HT-29 (cell line): ENCODE measurements around the gene STX12. TPM values are rescaled to one million over a fixed set of nuclear protein-coding genes. Genes with fewer than 3 reads are reported as not detected.
"Not testable (repeated sequence)": the region's sequence is repeated elsewhere in the genome, so short reads cannot be mapped to it uniquely, and the experiment has no call there.

ENCODE experiments used
- DNase-seq: peaks from one replicate; pipeline ENCODE4 v3.0.0-alpha.2; 2015; ENCODE audit warnings: low spot score
- total RNA-seq: library from RNA; depleted of rRNA; stranded (reverse); fragments of >200 nt; shearing (Covaris generic); gene quantifications from 2 replicates; pipeline ENCODE4 v1.2.3, GENCODE V29; 2014

STX12 gene
- total RNA-seq, 1 experiment from 2014 or later: 16.3 TPM

DNA sequence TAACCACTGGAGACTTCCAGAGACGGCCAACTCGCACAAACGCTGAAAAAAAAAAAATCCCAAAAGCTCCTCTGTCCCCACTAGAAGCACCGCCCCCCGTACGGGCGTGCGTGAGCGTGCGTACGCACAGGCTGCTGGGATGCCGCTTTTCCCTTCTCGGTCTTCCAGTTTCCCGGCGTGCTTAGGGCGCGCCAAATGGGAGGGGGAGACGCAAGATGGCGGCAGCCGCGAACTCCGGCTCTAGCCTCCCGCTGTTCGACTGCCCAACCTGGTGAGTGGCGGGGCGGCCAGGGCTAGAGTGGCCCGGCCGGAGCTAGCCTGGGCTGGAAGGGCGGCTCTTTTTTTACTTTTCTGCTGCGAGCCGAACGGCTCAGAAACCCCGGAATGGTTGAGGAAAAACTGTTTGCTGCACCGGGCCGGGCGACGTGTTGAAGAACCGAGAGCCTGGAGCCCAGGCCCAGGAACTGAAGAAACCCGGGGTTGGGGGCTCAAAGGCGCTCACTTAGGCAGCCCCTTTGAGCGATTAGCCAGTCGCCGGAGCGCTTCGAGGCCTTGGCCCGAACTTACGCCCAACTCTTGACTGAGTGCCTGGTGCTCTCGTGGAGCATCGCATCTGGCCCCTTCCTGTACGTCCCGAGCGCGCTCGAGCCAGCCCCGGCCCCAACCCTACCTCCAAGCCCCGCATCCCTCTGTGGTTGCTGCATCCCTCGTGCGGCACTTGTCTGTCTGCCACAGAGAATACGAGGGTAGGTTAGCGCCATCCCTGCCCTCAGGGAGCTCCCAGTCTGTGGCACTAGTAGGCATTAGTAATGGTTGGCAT, 57.8 kb downstream of the STX12 start, which contains the start of gene PPP1R8:
Gene PPP1R8, plus strand, starts transcription at position 162 of the 820 bp plus-strand sequence. Its CDS starts 54 bp downstream, at position 216.
- peak; percentile 97 for DNase-seq

DNA sequence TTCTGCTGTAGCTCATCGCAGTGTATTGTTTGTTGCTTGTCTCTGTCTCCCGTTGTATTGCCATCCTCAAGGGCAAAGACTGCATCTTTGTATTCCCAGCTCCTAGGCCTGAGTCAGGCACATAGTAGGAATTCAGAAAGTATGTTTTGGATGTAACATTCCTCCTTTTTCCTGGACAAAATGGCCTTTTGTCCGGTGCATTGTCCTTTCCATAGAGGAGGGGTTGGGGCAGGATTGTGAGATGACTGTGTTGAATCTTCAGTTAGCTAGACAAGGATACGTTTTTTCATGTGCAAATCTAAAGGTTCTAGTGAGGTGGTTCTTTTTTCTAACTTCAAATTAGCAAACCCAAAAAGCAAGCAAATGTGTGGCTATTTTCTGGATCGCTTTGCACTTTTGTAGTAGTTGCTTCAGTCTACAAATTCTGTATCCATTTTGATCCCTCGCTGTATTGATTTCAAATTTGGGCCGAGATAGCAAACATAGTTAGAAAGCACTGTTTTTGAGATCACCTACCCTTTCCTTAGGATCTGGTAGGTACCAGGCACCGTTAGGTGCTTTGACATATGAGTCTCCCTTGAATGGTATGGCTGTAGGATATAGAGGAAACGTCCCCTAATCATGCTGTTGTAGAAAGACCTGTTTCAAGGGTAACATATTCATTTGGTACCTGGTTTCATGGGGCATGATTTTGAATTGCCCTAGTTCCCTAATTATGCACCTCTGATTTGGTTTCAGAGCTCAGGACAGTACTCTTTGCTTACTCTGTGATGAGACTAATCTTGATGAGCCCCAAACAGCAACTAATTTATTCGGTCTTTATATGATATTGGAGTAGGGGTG, 58.8 kb downstream of the STX12 start:
- DNase-seq: peak; percentile 9

DNA sequence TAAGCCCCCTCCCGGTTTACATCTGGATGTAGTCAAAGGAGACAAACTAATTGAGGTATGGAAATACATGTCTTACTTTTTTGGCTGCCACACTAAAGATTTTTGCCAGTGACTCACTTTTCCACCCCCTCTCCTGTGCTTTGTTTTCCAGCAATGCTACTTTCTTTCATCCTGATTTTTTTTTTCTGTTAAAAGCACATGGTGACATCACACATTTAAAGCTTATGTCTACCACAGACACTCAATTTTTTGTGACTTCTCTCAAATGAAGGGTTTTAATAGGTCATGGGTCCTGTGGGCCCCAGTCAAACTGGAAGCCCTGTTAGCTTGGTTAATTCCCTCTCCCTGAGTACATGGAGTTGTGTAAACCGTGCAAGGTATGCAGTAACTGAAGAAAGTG, 59.7 kb downstream of the STX12 start:
- DNase-seq: no peak

DNA sequence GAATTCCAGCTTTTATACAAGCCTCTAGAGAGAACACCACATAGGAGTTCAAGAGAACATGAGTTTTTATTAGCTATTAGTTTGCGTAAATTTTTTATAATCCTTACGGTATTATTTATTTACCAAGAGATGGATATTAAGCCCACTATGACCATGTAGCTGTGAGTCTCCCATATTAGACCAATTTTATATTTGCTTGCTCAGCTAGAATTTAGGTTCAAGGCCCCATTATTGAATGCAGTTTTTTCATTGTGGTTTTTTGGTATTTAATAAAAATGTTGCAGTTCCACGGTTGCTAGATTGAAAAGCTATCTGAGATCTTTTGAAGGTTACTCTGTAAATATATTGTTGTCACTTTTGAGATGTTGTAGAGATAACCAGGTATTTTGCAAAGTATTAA, 60.5 kb downstream of the STX12 start:
- no peak for DNase-seq

DNA sequence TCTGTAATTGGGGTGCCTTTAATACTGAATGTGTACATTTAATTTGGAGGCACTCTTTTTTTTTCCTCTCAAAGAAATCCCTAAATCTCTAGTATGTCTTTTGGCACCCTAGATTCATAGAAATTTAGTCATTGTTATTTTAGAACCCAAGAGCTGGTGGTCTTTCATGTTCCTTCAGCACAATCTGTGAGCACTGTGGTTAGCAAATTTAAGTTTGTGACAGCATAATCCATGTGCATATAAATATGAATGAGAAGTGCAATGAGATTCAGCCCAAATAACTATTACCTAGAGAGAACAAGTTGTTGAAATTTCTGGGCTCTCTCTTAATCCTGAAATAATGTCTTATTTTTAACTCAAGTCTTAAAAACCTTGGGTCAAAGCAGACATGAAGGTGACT, 62.0 kb downstream of the STX12 start:
- DNase-seq: no peak

DNA sequence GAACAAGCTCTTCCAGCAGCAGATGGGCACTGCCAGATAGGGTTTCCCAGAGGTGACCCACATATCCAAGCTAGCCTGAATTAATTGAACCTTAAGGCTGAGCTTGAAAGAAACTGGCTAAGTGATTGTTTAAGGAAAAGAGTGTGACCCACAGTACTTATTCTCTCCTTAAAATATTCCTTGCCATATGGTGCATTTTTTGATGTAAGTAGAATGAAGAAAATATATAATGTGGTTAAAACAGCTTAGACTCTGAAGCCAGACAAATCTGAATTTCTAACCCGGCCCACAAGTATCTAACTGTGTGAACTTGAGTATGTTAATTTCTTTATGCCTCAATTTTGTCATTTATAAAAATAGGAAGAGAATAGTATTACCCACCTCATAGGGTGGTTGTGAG, 62.5 kb downstream of the STX12 start:
- no peak for DNase-seq

DNA sequence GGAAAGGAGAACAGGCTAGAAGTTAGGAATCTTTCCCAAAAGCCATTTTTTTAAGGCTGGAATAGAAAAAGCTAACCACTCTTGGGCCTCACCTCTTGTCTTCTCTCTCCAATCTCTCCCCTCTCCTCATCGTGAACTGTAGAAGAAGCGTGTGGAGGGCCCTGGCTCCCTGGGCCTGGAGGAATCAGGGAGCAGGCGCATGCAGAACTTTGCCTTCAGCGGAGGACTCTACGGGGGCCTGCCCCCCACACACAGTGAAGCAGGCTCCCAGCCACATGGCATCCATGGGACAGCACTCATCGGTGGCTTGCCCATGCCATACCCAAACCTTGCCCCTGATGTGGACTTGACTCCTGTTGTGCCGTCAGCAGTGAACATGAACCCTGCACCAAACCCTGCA, 76.9 kb downstream of the STX12 start:
- DNase-seq: no peak

DNA sequence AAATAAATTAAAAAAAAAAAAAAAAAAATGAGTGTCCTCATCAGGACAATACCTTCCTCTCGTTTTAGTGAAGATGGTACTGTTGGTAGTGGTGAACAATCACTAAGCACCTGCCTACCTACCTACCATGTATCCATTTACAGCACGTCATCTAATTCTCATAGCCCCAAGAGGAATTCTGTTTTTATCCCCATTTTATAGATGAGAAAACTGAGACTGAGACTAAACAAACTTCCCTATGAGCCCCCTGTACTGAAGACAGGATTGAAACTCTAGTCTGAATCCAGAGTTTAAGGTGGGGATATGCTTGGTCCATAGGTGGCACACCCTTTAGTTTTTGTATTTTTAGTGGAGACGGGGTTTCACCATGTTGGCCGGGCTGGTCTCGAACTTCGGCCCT, 82.1 kb downstream of the STX12 start:
- DNase-seq: no peak

DNA sequence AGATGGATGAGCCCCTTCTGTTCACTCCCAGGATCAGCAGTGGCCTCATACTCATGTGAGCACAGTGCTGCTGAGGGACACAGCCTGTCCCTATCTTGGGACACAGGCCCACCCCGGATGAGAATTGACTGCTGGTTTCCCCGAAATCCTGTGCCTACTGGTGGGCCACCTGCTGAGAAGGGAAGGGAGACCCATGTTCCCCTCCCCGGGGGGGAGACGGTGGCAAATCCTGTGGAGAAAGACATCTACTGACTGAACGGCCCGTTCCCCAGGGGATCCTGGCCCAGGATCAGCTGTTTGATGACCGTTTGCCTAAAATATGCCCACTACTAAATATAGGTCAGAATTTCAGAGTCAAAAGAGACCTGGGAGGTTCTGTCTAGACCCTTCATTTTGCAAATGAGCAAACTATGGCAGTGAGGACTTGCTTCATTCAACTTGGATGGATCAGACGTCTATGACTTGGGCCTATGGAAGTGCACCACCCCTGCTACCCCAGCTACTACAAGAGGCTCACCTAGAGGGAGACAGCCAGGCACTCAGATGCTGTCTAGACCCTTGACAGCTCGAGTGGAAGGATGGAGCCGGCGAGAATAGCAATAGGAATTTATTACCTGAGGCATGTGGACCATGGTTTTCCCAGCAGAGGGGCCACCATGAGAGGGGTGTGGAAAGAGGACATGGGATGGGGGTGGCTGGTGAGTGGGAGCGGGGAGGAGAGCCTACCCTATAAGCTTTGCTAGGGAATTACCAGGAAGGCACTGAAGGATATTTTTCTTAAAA, 83.7 kb downstream of the STX12 start:
- no peak for DNase-seq

DNA sequence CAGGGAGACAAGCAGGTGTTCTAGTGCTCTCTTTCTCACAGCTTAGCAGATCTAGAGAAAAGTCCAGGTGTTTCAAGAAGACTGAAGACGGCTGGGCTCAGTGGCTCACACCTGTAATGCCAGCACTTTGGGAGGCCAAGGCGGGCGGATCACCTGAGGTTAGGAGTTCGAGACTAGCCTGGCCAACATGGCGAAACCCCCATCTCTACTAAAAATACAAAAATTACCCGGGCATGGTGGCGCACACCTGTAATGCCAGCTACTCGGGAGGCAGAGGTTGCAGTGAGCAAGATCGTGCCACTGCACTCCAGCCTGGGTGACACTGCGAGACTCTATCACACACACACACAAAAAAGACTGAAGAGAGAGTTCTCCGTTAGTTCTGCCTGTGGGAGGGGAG, 84.5 kb downstream of the STX12 start:
- DNase-seq: not testable (repeated sequence)

DNA sequence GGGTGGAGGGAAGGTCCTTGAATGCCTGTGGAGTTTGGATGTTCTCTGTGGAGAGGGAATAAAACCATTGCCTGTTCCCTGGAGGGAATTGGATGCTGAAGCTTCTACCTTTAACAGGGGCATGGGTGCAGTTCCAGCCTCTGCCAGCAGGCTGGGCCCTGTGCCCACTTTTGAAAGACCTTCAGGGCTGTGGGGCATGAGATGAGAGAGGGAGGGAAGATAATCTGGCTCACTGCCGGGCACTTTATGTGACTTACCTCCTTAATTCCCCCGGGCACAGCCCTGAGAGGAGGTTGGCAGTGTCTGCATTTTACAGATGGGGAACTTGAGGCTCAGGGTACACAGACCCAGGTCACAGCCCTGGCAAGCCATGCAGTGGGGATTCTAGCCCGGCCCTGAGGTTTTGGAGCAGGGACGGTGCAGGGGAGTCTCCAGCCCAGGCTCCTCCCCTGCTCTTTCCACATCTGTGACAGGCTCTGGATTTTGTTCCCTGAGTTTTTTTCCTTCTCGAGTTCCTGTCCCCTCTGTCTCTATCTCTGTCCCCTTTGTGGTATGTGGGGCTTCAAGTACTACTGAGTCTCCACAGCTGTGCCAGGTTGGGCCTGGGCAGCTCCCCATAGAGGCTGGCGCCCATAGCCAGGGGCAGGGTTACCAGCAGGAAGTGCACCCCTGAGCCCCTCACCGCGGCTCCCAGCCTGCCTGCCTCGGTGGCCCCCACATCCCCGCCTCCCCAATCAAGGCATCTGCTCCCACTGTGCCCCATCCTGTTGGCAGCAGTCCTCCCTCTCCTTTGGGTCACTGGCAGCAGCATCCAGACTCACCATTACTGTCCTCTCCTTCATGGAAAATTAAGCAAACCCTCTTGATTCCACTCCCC, 85.3 kb downstream of the STX12 start:
- peak; percentile 92 for DNase-seq

DNA sequence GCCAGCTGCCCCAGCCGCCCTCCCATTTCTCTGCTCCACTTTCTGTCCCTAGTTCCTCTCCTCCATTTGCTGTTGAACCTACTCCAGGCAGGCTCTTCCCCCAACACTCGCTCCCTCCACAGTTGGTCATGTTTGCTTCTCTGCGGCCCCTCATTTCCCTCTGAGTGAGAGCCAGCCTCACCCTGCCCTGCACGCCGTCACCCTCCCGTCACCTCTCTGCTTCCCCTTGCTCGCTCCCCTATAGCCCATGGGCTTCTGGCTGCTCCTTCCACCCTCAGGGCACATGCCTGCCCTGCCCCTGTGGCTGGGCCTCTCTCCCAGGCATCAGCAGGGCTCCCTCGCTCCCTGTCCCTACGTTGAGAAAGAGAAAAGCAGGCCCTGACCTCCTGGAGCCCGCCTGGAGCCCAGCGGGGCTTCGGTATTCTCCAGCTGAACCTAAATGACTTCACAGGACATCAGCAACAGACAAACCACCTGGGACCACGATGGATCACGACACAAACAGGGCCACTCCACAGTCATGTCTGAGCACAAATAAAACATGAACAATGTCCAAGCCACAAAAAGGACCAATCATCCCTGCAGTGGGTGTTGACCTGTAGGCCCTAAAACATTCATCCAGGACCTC, 86.0 kb downstream of the STX12 start:
- DNase-seq: no peak

DNA sequence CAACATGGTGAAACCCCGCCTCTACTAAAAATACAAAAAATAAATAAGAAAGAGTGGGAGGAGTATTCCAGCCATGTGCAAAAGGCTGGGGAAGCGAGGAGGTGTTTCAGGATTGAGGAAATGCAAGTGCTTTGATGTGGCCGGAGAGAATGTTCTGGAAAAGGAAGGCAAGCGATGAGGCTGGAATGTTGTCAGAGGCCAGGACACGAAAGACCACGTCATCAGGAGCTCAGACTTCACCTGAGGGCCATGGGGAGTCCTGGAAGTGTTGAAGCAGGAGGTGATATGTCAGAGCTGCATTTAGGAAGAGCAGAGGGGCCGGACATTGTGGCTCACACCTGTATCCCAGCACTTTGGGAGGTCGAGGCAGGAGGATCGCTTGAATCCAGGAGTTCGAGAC, 88.4 kb downstream of the STX12 start:
- DNase-seq: no peak

DNA sequence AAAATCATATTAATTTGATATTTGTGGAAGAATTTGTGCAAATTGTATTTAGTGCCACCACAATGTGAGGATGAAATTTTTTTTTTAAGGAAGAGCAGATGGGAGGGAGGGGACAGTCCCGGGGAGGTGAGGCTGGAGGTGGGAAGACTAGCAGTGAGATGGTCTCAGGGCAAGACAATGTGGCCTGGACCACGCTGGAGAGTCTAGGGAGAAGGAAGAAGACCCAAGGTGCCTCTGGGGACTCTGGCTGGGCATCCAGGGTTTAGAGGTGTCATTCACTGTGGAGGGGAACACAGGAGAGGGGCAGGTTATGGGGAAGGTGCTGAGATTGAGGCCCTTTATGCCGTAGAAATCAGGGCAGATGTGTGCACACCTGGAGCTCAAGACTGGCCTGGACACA, 89.0 kb downstream of the STX12 start:
- DNase-seq: no peak

DNA sequence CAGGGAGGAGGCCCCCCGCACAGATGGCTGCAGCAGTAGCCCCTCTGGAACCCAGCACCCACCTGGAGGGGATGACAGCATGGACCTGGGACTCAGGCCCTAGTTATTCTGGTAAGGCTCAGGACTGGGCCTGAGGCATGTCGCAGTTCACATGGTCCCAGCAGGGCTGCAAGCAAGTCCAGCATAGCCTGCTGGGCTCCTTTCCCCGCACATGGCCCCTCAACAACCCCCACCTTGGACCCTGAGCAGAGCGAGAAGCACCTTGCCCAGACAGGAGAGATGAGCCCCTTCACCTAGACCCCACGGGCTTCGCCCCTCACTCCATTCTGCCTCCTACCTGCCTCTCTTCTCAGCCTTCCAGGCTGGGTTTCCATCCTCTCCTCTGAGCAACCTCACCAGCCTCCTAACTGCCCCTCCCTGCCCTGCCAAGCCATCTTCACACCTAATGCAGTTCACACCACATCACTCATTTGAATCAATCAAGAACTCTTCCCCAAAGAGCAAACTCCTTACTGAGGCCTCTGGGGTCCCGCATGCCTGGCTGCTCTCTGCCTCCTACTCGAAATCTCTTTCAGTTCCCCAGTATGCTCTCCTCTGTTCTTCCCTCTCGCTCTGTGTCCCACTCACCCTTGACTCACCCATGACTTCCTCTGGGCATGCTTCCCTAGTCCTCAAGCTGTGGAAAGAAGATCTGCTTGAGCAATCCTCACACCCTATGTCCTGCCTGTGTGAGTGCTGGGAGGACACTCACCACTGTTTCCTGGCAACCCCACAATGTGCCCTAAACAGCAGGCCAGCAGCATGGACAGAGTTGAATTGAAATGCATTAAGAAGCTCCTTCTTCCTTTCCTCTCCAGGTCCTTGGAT, 89.9 kb downstream of the STX12 start:
- DNase-seq: peak; percentile 37

DNA sequence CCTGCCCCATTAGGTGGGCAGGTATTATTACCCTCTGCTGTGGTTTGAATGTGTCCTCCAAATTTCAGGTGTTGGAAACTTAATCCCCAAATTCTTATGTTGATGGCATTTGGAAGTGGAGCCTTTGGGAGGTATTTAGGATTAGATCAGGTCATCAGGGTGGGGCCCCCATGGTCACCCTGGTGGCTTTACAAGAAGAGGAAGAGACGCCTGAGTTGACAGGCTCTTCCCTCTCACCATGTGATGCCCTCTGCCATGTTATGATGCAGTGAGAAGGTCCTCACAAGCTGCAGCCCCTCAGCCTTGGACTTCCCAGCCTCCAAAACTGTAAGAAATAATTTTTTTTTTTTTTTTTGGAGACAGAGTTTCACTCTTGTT, 90.5 kb downstream of the STX12 start:
- no peak for DNase-seq

DNA sequence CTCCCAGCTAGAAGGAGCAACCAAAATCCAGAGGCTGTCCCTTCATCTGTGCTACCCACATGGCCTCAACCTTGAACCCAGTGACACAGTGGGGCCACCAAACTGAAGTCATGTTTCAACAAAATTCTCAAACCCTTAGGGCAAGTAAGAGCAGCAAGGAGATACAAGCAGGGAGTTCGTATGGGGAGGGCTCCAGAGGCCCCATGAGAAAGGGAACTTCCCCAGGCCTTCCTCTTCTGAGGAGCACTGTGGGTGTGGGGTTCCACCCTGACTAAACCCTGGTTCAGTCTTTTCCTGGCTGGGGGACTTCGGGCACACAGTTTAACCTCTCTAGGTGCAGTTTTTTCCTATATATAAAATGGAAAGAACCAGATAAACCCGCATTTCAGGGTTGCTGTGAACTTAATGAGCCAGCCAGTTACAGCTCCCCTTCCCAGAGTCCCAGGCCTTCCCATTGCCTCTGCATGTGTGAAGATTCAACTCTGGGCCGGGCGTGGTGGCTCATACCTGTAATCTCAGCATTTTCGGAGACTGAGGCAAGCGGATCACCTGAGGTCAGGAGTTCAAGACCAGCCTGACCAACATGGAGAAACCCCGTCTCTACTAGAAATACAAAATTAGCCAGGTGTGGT, 91.4 kb downstream of the STX12 start:
- DNase-seq: peak; percentile 29

DNA sequence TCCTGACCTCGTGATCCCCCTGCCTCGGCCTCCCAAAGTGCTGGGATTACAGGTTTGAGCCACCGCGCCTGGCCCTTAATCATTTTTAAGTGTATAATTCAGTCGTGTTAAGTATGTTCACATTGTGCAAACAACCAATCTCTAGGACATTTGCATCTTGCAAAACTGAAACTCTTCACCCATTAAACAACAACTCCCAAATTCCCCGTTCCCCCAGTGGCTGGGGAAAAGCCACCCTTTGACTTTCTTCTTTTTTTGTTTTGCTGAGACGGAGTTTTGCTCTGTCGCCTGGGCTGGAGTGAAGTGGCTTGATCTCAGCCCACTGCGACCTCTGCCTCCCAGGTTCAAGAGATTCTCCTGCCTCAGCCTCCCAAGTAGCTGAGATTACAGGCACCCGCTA, 92.8 kb downstream of the STX12 start:
- no peak for DNase-seq

DNA sequence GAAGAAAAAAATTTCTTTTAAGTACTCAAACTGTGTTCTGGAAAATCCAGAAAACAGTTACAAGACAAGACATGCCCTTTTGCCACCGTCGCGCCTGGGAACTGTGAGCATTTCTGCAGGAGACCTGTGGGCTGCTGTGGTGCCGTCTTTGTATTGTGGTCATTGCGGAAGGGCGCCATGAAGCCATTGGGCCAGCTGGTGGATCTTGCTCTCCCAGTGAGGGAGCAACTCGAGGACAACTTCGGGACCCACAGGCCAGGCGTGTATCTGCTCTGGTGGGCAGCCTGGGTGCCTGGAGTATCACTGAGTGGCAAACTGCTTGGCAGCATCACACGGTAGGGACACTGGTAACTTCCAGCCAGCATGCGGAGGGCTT, 95.5 kb downstream of the STX12 start:
- DNase-seq: no peak
